Kidney (tissue), 14 donors: ENCODE measurements around the gene WDTC1. TPM values are rescaled to one million over a fixed set of nuclear protein-coding genes. Genes with fewer than 3 reads are reported as not detected.

ENCODE experiments used
- DNase-seq, 5 donors: peaks; one replicate each; pipeline ENCODE4 v3.0.0-alpha.2; 2013 to 2020
- FAIRE-seq: peaks from 2 replicates; lab custom pipeline; 2012; peaks lifted over from hg19 to GRCh38; lab: Jason Lieb, UNC
- H3K27ac ChIP-seq, 2 donors: one replicate each; pipeline ENCODE4 v1.7.0; 2013; ENCODE audit warnings: low read depth in 2 of 2, low read length in 2 of 2, inconsistent platforms in 1 of 2
- H3K27me3 ChIP-seq: one replicate; pipeline ENCODE4 v1.7.1; 2013; ENCODE audit warnings: low read length, inconsistent platforms; ENCODE audit not compliant: control insufficient read depth, insufficient read depth
- H3K36me3 ChIP-seq, 3 donors: one replicate each; pipeline versions ENCODE4 v1.7.0 to v1.7.1; 2013; ENCODE audit warnings: low read length in 3 of 3, control low read depth in 1 of 3, inconsistent platforms in 1 of 3; ENCODE audit not compliant: insufficient read depth in 3 of 3, control insufficient read depth in 2 of 3
- H3K4me1 ChIP-seq, 3 donors: one replicate each; pipeline versions ENCODE4 v1.7.0 to v1.7.1; 2013; ENCODE audit warnings: low read length in 3 of 3, inconsistent platforms in 1 of 3, low read depth in 1 of 3; ENCODE audit not compliant: control insufficient read depth in 2 of 3, insufficient read depth in 2 of 3
- H3K4me3 ChIP-seq, 3 donors: one replicate each; pipeline versions ENCODE4 v1.7.0 to v1.8.1; 2013; ENCODE audit warnings: low read length in 3 of 3, control low read depth in 1 of 3, inconsistent platforms in 1 of 3
- H3K9ac ChIP-seq, 3 donors: one replicate each; pipeline versions ENCODE4 v1.7.0 to v1.7.1; 2013; ENCODE audit warnings: low read length in 3 of 3, control low read depth in 1 of 3, inconsistent platforms in 1 of 3
- H3K9me3 ChIP-seq, 3 donors: one replicate each; pipeline versions ENCODE4 v1.7.0 to v1.7.1; 2013; ENCODE audit warnings: low read length in 3 of 3, control low read depth in 1 of 3, inconsistent platforms in 1 of 3; ENCODE audit not compliant: control insufficient read depth in 2 of 3, insufficient read depth in 1 of 3
- intact Hi-C: fragments of 100-400 bp; cut with DNase I; formaldehyde crosslinking; loops from one replicate; pipeline ENCODE4 v1.11.1; 2022
- polyA plus RNA-seq: library from polyadenylated mRNA; stranded (reverse); fragments of 350-450 nt; fragmentation: Illumina TruSeq; extraction: RNeasy Lipid Tissue Mini Kit (QIAGEN cat#74804); gene quantifications from one replicate; pipeline ENCODE4 v1.2.3, GENCODE V29; 2014; ENCODE audit warnings: low read depth, low replicate concordance; ENCODE audit not compliant: insufficient read depth
- total RNA-seq: library from RNA; stranded (reverse); fragmentation: NEBNext Ultra II Directional; extraction: Animal tissue kit (Norgen Biotek cat#: 25700); gene quantifications from one replicate; pipeline ENCODE4 v1.2.1, GENCODE V29; 2021
- TF ChIP-seq, protein P1 (sequence below): IDR thresholded peaks from 3 replicates; pipeline ENCODE4 v1.5.1; 2012; ENCODE audit warnings: mild to moderate bottlenecking, moderate library complexity, borderline replicate concordance; ENCODE audit not compliant: insufficient read depth; ENCODE audit errors: extremely low read depth
- donor health status: control.
- donor health status: control.
- donor health status: control.
- donor health status: control.
- donor health status: control.
- donor health status: DM: yes; HTN: yes; CAD: no.
- donor health status: Normal renal cell carcinoma (clear cell type).

The WDTC1 gene
- total and polyA plus RNA-seq, 2 donors from 2014 or later = 23.7 to 42.2 TPM

DNA sequence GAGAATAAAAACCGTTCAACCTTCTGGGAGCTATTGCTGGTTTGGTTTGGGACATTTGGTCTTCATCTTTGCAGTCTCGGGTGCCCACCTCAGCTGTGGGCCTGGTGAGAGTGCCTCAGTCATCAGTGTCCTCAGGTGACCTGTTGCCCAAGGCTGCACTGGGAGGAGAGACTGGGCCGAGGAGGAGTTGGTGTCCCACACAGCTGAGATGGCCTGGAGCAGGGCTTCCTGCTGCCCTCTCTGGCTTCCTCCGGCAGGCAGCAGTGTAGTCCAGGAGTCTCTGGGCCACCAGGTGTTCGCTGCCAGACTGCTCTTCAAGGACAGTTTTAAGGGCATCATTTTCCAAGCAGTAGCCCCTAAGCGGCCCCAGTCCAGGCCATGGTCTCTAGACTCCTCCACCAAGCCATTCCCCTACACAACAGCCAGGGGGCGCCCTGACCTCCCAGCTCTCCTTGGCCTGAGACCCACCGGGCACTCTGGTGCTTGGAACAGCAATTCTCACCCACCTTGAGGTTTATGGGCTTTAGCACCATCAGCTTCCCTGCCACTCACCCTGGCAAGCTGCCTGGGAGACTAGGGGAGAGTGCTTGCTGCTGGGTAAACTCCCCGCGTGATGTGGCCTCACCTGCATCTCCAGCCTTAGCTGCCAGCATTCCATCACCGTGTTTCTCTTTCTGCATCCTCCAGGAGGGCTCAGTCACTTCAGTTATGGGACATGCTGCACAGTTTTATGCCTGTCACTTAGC, 98.3 kb downstream of the WDTC1 start:
- no peak overlapping the region for H3K9ac ChIP-seq

DNA sequence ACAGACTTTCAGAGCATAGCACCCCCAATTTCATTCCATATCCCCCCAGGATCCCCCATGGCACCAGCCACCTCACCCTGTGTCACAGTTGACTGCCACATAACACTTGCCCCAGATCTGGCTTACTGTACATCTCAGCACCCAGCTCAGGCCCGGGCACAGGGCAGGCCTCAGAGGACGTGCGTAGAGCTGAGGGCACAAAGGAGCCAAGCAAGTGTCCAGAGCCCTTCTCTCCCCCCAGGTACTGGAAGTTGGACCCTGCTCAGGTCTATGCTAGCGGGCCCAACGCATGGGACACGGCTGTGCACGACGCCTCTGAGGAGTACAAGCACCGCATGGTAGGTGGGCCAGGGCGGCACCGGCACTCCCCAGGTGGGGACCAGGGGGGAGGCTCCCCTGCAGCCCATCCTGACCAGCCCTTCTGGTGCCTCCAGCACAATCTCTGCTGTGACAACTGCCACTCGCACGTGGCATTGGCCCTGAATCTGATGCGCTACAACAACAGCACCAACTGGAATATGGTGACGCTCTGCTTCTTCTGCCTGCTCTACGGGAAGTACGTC, 99.4 kb downstream of the WDTC1 start:
- Histone ChIP-seq H3K36me3 (peaks cover 5 to 45% (median 20%) of the 10 kb centered on the region in 3 donors), H3K4me1 (no peaks in the 10 kb centered on the region), H3K9me3 (no peaks in the 10 kb centered on the region), H3K27ac (no peak overlapping the region), H3K9ac (no peak overlapping the region), H3K27me3 (no peaks in the 10 kb centered on the region), H3K4me3 (no peak overlapping the region)
- FAIRE-seq (no peak), DNase-seq (no peak)
- TF ChIP-seq, protein P1, sequence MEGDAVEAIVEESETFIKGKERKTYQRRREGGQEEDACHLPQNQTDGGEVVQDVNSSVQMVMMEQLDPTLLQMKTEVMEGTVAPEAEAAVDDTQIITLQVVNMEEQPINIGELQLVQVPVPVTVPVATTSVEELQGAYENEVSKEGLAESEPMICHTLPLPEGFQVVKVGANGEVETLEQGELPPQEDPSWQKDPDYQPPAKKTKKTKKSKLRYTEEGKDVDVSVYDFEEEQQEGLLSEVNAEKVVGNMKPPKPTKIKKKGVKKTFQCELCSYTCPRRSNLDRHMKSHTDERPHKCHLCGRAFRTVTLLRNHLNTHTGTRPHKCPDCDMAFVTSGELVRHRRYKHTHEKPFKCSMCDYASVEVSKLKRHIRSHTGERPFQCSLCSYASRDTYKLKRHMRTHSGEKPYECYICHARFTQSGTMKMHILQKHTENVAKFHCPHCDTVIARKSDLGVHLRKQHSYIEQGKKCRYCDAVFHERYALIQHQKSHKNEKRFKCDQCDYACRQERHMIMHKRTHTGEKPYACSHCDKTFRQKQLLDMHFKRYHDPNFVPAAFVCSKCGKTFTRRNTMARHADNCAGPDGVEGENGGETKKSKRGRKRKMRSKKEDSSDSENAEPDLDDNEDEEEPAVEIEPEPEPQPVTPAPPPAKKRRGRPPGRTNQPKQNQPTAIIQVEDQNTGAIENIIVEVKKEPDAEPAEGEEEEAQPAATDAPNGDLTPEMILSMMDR = no peak
- intact Hi-C loops = no loop called here

More for the DNA sequence above, 98.3 kb downstream of the WDTC1 start:
- no peak for FAIRE-seq
- Histone ChIP-seq H3K36me3 (peaks cover 5 to 45% (median 22%) of the 10 kb centered on the region in 3 donors), H3K9me3 (no peaks in the 10 kb centered on the region), H3K4me1 (no peaks in the 10 kb centered on the region), H3K27ac (no peak overlapping the region), H3K27me3 (no peaks in the 10 kb centered on the region), H3K4me3 (no peak overlapping the region)
- TF ChIP-seq, protein P1 = peak; percentile 72
- DNase-seq = peak in 3 of 5 donors; percentile 50 to 66 (median 64)
- intact Hi-C loops = no loop called here

DNA sequence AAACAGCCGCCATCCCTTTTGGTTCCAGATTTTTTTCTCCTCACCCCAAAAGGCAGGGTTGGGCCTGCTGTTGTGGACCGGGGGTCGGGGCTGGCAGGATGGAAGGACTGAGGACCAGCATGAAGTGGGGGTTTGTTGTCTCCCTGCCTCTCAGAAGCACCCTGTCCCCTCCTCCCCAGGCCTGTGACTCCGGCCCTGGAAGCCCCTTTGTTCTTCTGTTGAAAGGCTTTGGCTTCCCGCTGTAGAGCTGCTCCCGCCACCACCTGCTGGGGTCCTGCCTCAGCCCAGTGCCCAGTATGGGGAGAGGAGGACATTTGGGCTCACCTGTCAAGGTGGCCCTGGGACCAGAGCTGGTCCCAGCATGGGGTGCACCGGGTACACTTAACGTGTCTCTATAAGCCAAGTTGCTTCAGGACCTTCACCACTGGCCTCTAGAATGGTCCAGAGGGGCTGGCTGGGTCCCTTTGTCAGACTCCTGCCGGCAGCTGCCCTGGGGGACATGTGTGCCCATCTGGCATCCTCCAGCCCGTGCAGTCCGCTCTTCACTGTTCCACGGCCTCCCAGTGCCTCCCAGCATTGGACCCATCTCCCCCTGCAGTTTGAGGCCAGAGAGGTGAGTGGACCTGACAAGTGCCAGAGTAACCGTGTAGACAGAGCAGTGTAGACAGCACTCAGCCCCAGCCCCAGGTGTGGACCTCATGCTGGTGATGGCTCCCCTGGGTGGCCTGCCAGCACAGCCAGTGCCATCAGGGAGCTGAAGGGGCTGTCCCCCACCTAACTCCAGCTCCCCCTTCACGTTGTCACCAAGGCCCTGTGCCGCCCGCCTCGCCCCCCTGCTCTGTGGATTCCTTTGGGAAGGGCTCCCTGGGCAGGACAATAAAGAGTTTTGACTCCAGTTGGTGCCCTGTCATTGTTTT, 101.3 kb downstream of the WDTC1 start:
- H3K36me3 ChIP-seq = peaks cover 5 to 45% (median 20%) of the 10 kb centered on the region in 3 donors

More for the DNA sequence above, 101.3 kb downstream of the WDTC1 start:
- Histone ChIP-seq H3K27me3 (no peaks in the 10 kb centered on the region), H3K4me1 (no peaks in the 10 kb centered on the region), H3K27ac (no peak overlapping the region), H3K9me3 (no peaks in the 10 kb centered on the region), H3K9ac (no peak overlapping the region), H3K4me3 (no peak overlapping the region)
- TF ChIP-seq, protein P1 = no peak
- intact Hi-C loops = no loop called here
- no peak for DNase-seq
- FAIRE-seq = no peak
